H1 (cell line): ENCODE results near the gene ST6GALNAC3.

ENCODE experiments used
- CHD1 ChIP-seq: IDR thresholded peaks from 2 replicates; pipeline ENCODE4 v1.6.1; 2012; ENCODE audit warnings: low read depth, low read length, improper control_type of control experiment
- CTCF ChIP-seq, 3 experiments: IDR thresholded peaks; 1 replicate in 2 of 3; 2 replicates in 1 of 3; pipeline versions ENCODE4 v1.5.1 to v1.6.1; 2011; ENCODE audit warnings: low read length in 3 of 3, mild to moderate bottlenecking in 3 of 3, inconsistent platforms in 2 of 3, low read depth in 1 of 3, moderate library complexity in 1 of 3; ENCODE audit not compliant: insufficient read depth in 1 of 3; ENCODE audit errors: control extremely low read depth in 1 of 3
- EZH2 ChIP-seq: fragments of 200-600 bp; sonication (generic); IDR thresholded peaks from 2 replicates; pipeline ENCODE4 v1.7.1; 2012; ENCODE audit warnings: low read depth, mild to moderate bottlenecking, moderate library complexity, low read length, inconsistent platforms; ENCODE audit not compliant: severe bottlenecking
- GTF2F1 ChIP-seq: IDR thresholded peaks from 2 replicates; pipeline ENCODE4 v1.6.1; 2012; ENCODE audit warnings: low read depth, low read length, improper control_type of control experiment, borderline replicate concordance
- MAX ChIP-seq: IDR thresholded peaks from 2 replicates; pipeline ENCODE4 v1.6.1; 2012; ENCODE audit warnings: inconsistent platforms
- POLR2AphosphoS5 ChIP-seq: IDR thresholded peaks from 2 replicates; pipeline ENCODE4 v1.6.1; 2011; ENCODE audit warnings: low read depth, low read length
- RXRA ChIP-seq: IDR thresholded peaks from 2 replicates; pipeline ENCODE4 v1.6.1; 2011; ENCODE audit warnings: low read depth, mild to moderate bottlenecking, low read length, moderate library complexity; ENCODE audit not compliant: insufficient read depth

- TF ChIP-seq CTCF (IDR thresholded peaks at IDR 0.05; ENCODE audit: control extremely low read depth in 1 of 3, insufficient read depth in 1 of 3, low read depth in 1 of 3, low read length in 3 of 3): no peak
- TF ChIP-seq RXRA: no peak
- TF ChIP-seq POLR2AphosphoS5: no peak
- TF ChIP-seq EZH2: no peak
- TF ChIP-seq CHD1: no peak
- no peak for TF ChIP-seq MAX
- no peak for TF ChIP-seq GTF2F1
These were observed 333.8 kb downstream of the ST6GALNAC3 start for GRCh38 chr1:76408303-76408702.
